Caco-2 (cell line): Measurements from ENCODE around the gene APLF. TPM values are rescaled to one million over a fixed set of nuclear protein-coding genes. Genes with fewer than 3 reads are reported as not detected.
"Not testable (repeated sequence)": the region's sequence is repeated elsewhere in the genome, so short reads cannot be mapped to it uniquely, and the experiment has no call there.

ENCODE experiments used
- BruUV-seq: library from RNA; stranded (reverse); fragments of 400-500 nt; replicated peaks from 2 replicates; lab custom pipeline; 2021; lab: Mats Ljungman, UMichigan
- CTCF ChIA-PET: fragments of 300-600 bp; sonication (Branson Sonifier 250); formaldehyde crosslinking; loops from one replicate; lab custom pipeline; 2022; ENCODE audit warnings: antibody characterized with exemption; lab: Charles Lee
- POLR2A ChIA-PET: fragments of 300-600 bp; sonication (Branson Sonifier 250); formaldehyde crosslinking; loops from one replicate; lab custom pipeline; 2022; ENCODE audit warnings: antibody characterized with exemption; lab: Charles Lee
- DNase-seq, 2 experiments: peaks; one replicate each; pipeline versions ENCODE4 v3.0.0 to v3.0.0-alpha.2; 2020 to 2022
- H3K27me3 ChIP-seq: replicated peaks from 2 replicates; pipeline ENCODE4 v1.6.0; 2011; ENCODE audit warnings: low read length; ENCODE audit not compliant: control insufficient read depth, insufficient read depth
- H3K36me3 ChIP-seq: 2 replicates; pipeline ENCODE4 v1.5.1; 2011; ENCODE audit warnings: low read length; ENCODE audit not compliant: control insufficient read depth, insufficient read depth
- H3K4me1 ChIP-seq: fragments of 250-450 bp; sonication (Bioruptor Pico); 2 replicates; pipeline ENCODE4 v1.5.1; 2020; ENCODE audit warnings: mild to moderate bottlenecking
- H3K4me3 ChIP-seq: 2 replicates; pipeline ENCODE4 v1.5.1; 2011; ENCODE audit warnings: low read depth, mild to moderate bottlenecking, control low read depth, low read length
- H3K9me3 ChIP-seq: fragments of 250-450 bp; sonication (Bioruptor Pico); 2 replicates; pipeline ENCODE4 v1.5.1; 2020; ENCODE audit warnings: mild to moderate bottlenecking, moderate library complexity
- H3K27ac Mint-ChIP-seq: one replicate; pipeline ENCODE4 v1.8.0; 2022; ENCODE audit warnings: mixed read lengths; ENCODE audit not compliant: unreplicated experiment
- H3K27me3 Mint-ChIP-seq: one replicate; pipeline ENCODE4 v1.8.0; 2022; ENCODE audit warnings: mixed read lengths; ENCODE audit not compliant: insufficient read depth, unreplicated experiment
- H3K36me3 Mint-ChIP-seq: one replicate; pipeline ENCODE4 v1.8.0; 2022; ENCODE audit warnings: mild to moderate bottlenecking, mixed read lengths; ENCODE audit not compliant: insufficient read depth, unreplicated experiment
- H3K4me1 Mint-ChIP-seq: one replicate; pipeline ENCODE4 v1.8.0; 2022; ENCODE audit warnings: low read depth, mixed read lengths; ENCODE audit not compliant: unreplicated experiment
- H3K4me3 Mint-ChIP-seq: one replicate; pipeline ENCODE4 v1.8.0; 2022; ENCODE audit warnings: mild to moderate bottlenecking, moderate library complexity, mixed read lengths; ENCODE audit not compliant: unreplicated experiment
- H3K9me3 Mint-ChIP-seq: one replicate; pipeline ENCODE4 v1.8.0; 2022; ENCODE audit warnings: mixed read lengths; ENCODE audit not compliant: unreplicated experiment
- intact Hi-C: fragments of 100-400 bp; cut with micrococcal nuclease; formaldehyde crosslinking; loops from one replicate; pipeline ENCODE4 v1.10.0; 2022; ENCODE audit not compliant: unreplicated experiment
- total RNA-seq: library from RNA; stranded (reverse); gene quantifications from 2 replicates; pipeline ENCODE4 v1.2.3, GENCODE V29; 2022
- TF ChIP-seq, protein P1 (sequence below), 2 experiments: fragments of 200-600 bp in 1 of 2; IDR thresholded peaks; 1 replicate in 1 of 2; 2 replicates in 1 of 2; pipeline versions ENCODE4 v1.5.1 to v1.8.0; 2011 to 2022; ENCODE audit warnings: antibody characterized with exemption in 1 of 2, control low read depth in 1 of 2, inconsistent platforms in 1 of 2, low read depth in 1 of 2, low read length in 1 of 2, mild to moderate bottlenecking in 1 of 2, moderate library complexity in 1 of 2; ENCODE audit not compliant: insufficient read depth in 1 of 2, severe bottlenecking in 1 of 2, unreplicated experiment in 1 of 2

The APLF gene
- total RNA-seq, 1 experiment from 2014 or later, result 3.9 TPM

GRCh38 chr2:68483011-68483410 lies 15.6 kb downstream of the APLF start:
- no peak overlapping the region for H3K4me3 Mint-ChIP-seq
- H3K9me3 Mint-ChIP-seq, result no peaks in the 10 kb centered on the region
- no peaks in the 10 kb centered on the region for H3K9me3 ChIP-seq
- no peaks in the 10 kb centered on the region for H3K36me3 ChIP-seq
- ChIA-PET POLR2A (no interaction called here), CTCF (interaction anchor here (1.0 kb wide), 1 partner anchor 112 kb away, joined by 6 read pairs; no protein-coding TSS in a partner anchor)
- H3K27ac Mint-ChIP-seq, result no peak overlapping the region
- no peaks in the 10 kb centered on the region for H3K27me3 Mint-ChIP-seq
- peaks cover 14% of the 10 kb centered on the region for H3K4me1 Mint-ChIP-seq
- intact Hi-C loops, result no loop called here
- no peaks in the 10 kb centered on the region for H3K27me3 ChIP-seq
- no peak overlapping the region for H3K4me3 ChIP-seq
- H3K36me3 Mint-ChIP-seq, result no peaks in the 10 kb centered on the region
- TF ChIP-seq, protein P1, sequence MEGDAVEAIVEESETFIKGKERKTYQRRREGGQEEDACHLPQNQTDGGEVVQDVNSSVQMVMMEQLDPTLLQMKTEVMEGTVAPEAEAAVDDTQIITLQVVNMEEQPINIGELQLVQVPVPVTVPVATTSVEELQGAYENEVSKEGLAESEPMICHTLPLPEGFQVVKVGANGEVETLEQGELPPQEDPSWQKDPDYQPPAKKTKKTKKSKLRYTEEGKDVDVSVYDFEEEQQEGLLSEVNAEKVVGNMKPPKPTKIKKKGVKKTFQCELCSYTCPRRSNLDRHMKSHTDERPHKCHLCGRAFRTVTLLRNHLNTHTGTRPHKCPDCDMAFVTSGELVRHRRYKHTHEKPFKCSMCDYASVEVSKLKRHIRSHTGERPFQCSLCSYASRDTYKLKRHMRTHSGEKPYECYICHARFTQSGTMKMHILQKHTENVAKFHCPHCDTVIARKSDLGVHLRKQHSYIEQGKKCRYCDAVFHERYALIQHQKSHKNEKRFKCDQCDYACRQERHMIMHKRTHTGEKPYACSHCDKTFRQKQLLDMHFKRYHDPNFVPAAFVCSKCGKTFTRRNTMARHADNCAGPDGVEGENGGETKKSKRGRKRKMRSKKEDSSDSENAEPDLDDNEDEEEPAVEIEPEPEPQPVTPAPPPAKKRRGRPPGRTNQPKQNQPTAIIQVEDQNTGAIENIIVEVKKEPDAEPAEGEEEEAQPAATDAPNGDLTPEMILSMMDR (IDR thresholded peaks at IDR 0.05; ENCODE audit: insufficient read depth in 1 of 2, low read depth in 1 of 2, low read length in 1 of 2, severe bottlenecking in 1 of 2, unreplicated experiment in 1 of 2), result no peak
- H3K4me1 ChIP-seq, result peaks cover 13% of the 10 kb centered on the region
- BruUV-seq, result no TSS peak
- no peak for DNase-seq

DNA sequence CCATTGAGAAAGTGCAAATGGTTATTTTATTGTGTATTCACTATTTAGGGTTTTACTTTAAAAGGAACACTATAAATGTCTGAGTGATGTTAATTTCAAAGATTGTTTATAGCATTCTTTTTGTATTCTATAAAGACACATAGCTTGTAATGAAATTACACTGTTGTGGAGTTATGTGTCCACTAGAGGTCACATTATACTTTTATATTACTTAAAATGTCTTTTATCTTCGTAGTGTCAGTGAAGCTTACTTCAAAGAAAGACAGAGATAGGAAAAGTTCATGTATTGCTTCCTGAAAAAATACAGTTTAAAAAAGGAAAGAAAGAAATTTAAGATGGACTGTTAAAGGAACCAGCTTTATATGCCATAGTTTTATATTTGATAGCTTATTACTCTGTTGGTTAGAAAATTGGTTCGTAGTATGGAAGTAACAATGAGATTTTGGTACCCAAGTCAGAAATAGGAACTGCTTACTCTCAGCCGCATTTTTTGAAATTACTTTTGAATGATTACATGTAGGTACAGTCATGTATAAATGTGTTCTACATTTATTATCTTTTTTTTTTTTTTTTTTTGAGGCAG lies 20.5 kb downstream of the APLF start:
- H3K4me3 Mint-ChIP-seq, result no peak overlapping the region
- ChIA-PET POLR2A (no interaction called here), CTCF (interaction anchor here (0.6 to 1.4 kb wide), 14 partner anchors 13 to 437 kb away, joined by 3 to 18 read pairs (median 6); partner anchors contain the start of genes APLF, FBXO48 and PROKR1)
- H3K27me3 Mint-ChIP-seq, result no peaks in the 10 kb centered on the region
- no peaks in the 10 kb centered on the region for H3K4me1 ChIP-seq
- no TSS peak for BruUV-seq
- H3K27ac Mint-ChIP-seq, result no peak overlapping the region
- no peaks in the 10 kb centered on the region for H3K27me3 ChIP-seq
- H3K4me1 Mint-ChIP-seq, result no peaks in the 10 kb centered on the region
- no peaks in the 10 kb centered on the region for H3K36me3 Mint-ChIP-seq
- no peak overlapping the region for H3K4me3 ChIP-seq
- TF ChIP-seq, protein P1 (IDR thresholded peaks at IDR 0.05; ENCODE audit: insufficient read depth in 1 of 2, low read depth in 1 of 2, low read length in 1 of 2, severe bottlenecking in 1 of 2, unreplicated experiment in 1 of 2), result peak; percentile 43 to 52
- no peaks in the 10 kb centered on the region for H3K36me3 ChIP-seq
- intact Hi-C loops, result loop anchor here (1.0 kb wide), 3 partner anchors 107 to 227 kb away; no protein-coding TSS in a partner anchor
- no peaks in the 10 kb centered on the region for H3K9me3 Mint-ChIP-seq
- DNase-seq, result no peak
- no peaks in the 10 kb centered on the region for H3K9me3 ChIP-seq

DNA sequence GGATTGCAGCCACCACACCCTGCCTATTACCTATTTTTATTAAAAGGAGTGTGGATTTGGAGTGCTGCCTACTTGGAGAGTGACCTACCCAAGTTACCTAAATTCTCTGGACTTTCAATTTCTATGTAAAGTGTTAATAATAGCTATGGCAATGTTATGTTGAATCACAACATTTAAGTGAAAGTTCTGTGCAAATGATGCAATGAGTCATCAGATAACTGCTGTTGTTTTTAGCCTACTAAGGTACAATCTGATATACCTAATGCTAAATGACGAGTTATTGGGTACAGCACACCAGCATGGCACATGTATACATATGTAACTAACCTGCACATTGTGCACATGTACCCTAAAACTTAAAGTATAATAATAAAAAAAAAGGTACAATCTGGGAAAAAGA lies 21.2 kb downstream of the APLF start:
- H3K4me3 Mint-ChIP-seq, H3K9me3 ChIP-seq, BruUV-seq, H3K27me3 ChIP-seq, H3K4me3 ChIP-seq, H3K4me1 ChIP-seq, H3K4me1 Mint-ChIP-seq, H3K36me3 ChIP-seq, H3K36me3 Mint-ChIP-seq, POLR2A ChIA-PET, H3K9me3 Mint-ChIP-seq, H3K27ac Mint-ChIP-seq, H3K27me3 Mint-ChIP-seq, DNase-seq: not testable (repeated sequence)
- CTCF ChIA-PET, result interaction anchor here (0.6 to 1.4 kb wide), 4 partner anchors 14 to 147 kb away, joined by 3 to 8 read pairs (median 4); no protein-coding TSS in a partner anchor
- intact Hi-C loops, result loop anchor here (1.0 kb wide), 1 partner anchor 107 kb away; no protein-coding TSS in a partner anchor
